Vagina (tissue), 2 donors: ENCODE measurements around the gene BICDL2.

Source experiments
- POLR2A ChIP-seq, 2 donors: fragments of 450-650 bp; IDR thresholded peaks; one replicate each; pipeline ENCODE4 v1.6.1; 2017; ENCODE audit warnings: antibody characterized with exemption in 2 of 2, mild to moderate bottlenecking in 2 of 2, moderate library complexity in 2 of 2
- POLR2AphosphoS5 ChIP-seq, 2 donors: sonication (generic); formaldehyde crosslinking; IDR thresholded peaks; one replicate each; pipeline ENCODE4 v1.9.0; 2017; ENCODE audit warnings: antibody characterized with exemption in 2 of 2, mild to moderate bottlenecking in 2 of 2, low read depth in 1 of 2; ENCODE audit not compliant: insufficient read depth in 1 of 2
- TF ChIP-seq, protein P1 (sequence below), 3 experiments: fragments of 450-650 bp in 2 of 3; fragments of 200-600 bp in 1 of 3; sonication (generic) in 1 of 3; IDR thresholded peaks; one replicate each; pipeline ENCODE4 v1.5.1; 2017 to 2019; ENCODE audit warnings: antibody characterized with exemption in 3 of 3, mild to moderate bottlenecking in 2 of 3, moderate library complexity in 2 of 3

DNA sequence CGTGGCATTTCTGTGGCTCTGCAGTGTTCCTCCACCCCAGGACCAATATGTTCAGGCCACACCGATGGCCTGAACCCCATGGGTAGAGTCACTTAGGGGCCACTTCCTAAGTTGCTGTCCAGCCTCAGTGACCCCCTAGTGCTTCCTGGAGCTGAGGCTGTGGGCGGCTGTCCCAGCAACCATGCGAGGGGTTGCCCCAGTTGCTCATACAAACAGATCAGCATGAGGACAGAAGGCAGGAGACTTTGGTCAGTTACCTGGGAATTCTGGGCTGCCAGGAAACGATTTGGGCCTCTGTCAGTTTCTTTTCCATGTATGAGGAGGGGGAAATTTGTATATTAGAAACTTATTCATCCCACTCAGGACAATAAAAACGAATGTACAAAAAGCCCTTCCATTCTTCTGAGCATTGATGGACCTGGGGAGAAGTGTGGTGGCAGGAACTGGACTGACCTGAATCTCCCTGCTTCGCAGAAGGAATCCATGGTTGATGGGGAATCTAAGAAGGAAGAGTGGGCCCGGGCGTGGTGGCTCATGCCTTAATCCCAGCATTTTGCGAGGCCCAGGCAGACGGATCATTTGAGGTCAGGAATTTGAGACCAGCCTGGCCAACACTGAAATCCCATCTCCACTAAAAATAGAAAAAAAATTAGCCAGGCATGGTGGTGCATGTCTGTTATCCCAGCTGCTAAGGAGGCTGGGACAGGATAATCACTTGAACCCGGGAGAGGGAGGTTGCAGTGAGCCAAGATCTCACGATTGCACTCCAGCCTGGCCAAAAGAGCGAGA, 23.8 kb upstream of the BICDL2 start:
- TF ChIP-seq, protein P1, sequence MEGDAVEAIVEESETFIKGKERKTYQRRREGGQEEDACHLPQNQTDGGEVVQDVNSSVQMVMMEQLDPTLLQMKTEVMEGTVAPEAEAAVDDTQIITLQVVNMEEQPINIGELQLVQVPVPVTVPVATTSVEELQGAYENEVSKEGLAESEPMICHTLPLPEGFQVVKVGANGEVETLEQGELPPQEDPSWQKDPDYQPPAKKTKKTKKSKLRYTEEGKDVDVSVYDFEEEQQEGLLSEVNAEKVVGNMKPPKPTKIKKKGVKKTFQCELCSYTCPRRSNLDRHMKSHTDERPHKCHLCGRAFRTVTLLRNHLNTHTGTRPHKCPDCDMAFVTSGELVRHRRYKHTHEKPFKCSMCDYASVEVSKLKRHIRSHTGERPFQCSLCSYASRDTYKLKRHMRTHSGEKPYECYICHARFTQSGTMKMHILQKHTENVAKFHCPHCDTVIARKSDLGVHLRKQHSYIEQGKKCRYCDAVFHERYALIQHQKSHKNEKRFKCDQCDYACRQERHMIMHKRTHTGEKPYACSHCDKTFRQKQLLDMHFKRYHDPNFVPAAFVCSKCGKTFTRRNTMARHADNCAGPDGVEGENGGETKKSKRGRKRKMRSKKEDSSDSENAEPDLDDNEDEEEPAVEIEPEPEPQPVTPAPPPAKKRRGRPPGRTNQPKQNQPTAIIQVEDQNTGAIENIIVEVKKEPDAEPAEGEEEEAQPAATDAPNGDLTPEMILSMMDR (IDR thresholded peaks at IDR 0.05) = no peak
- TF ChIP-seq POLR2AphosphoS5 (IDR thresholded peaks at IDR 0.05; ENCODE audit: insufficient read depth in 1 of 2, low read depth in 1 of 2) = no peak
- TF ChIP-seq POLR2A (IDR thresholded peaks at IDR 0.05) = no peak
